Adipocyte (in vitro differentiated cells): Measurements from ENCODE around the gene C1orf198.

Experiments
- DNase-seq: peaks from one replicate; pipeline ENCODE4 v3.0.0-alpha.2; 2015; ENCODE audit warnings: low read depth
- H3K27me3 ChIP-seq: replicated peaks from 2 replicates; pipeline ENCODE4 v1.7.0; 2013; ENCODE audit warnings: mild to moderate bottlenecking, low read length, moderate library complexity; ENCODE audit not compliant: control insufficient read depth, insufficient read depth
- H3K36me3 ChIP-seq: 2 replicates; pipeline ENCODE4 v1.7.0; 2013; ENCODE audit warnings: low read length, mild to moderate bottlenecking, moderate library complexity; ENCODE audit not compliant: control insufficient read depth, insufficient read depth, severe bottlenecking
- H3K4me1 ChIP-seq: 2 replicates; pipeline ENCODE4 v1.7.0; 2013; ENCODE audit warnings: mild to moderate bottlenecking, low read length, moderate library complexity; ENCODE audit not compliant: control insufficient read depth, insufficient read depth
- H3K4me3 ChIP-seq: 2 replicates; pipeline ENCODE4 v1.7.0; 2013; ENCODE audit warnings: mild to moderate bottlenecking, low read length, moderate library complexity
- H3K9ac ChIP-seq: 2 replicates; pipeline ENCODE4 v1.7.0; 2013; ENCODE audit warnings: mild to moderate bottlenecking, low read length, moderate library complexity
- H3K9me3 ChIP-seq: 2 replicates; pipeline ENCODE4 v1.7.0; 2013; ENCODE audit warnings: mild to moderate bottlenecking, low read length, moderate library complexity; ENCODE audit not compliant: control insufficient read depth

The C1orf198 gene

DNA sequence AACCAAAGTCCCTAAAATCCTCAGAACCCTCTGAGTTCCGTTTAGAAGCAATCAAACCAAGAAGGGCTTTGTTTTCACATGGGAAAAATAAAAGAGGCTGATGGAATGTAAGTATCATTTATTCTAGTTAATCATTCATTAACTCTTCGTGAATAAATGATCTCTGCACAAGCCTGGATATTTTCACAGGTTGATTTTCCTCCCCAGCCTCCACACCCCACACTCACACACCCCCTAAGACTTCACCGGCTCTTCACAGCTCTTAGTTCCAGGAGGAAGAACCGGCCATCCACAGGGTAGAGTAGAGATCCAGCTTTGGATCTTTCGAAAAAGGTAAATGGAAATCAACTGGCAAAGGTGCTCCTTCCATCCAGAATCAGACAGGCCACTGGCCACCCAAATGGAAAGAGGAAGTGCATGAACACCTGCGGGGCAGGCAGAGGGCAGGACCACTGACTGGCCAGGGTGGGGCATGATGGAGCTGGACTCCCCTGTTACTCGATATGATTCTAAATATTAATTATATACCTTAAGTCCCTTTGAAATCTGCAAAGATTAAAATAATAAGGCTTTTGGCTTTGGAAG is 10.0 kb downstream of the C1orf198 start:
- H3K36me3 ChIP-seq = peaks cover 39% of the 10 kb centered on the region
- peak overlapping the region; percentile 59 for H3K9ac ChIP-seq
- peaks cover 73% of the 10 kb centered on the region for H3K4me1 ChIP-seq
- H3K9me3 ChIP-seq = no peaks in the 10 kb centered on the region
- no peak for DNase-seq
- no peak overlapping the region for H3K4me3 ChIP-seq
- no peaks in the 10 kb centered on the region for H3K27me3 ChIP-seq

DNA sequence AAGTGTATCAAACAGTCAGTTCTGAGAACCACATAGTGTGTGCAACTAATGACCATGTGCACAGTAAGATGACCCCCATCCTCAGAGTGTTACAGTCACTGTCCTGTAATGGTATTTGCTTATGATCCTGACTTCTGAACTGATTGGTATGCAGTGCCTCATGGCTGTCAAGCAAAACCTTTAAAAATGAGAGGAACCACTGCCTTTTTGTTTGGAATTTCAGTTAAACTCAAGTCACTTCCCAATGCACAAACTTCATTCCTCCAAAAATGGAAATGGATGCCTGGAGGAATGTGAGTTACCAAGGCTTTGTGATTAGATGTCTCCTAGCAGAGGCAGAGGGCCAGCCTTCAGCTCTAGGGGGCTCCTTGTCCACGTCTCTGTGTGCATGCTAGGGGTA is 10.5 kb downstream of the C1orf198 start:
- H3K36me3 ChIP-seq = peaks cover 44% of the 10 kb centered on the region
- peak overlapping the region; percentile 59 for H3K9ac ChIP-seq
- H3K27me3 ChIP-seq = no peaks in the 10 kb centered on the region
- H3K9me3 ChIP-seq = no peaks in the 10 kb centered on the region
- peak; percentile 44 for DNase-seq
- H3K4me3 ChIP-seq = no peak overlapping the region
- peaks cover 68% of the 10 kb centered on the region for H3K4me1 ChIP-seq

DNA sequence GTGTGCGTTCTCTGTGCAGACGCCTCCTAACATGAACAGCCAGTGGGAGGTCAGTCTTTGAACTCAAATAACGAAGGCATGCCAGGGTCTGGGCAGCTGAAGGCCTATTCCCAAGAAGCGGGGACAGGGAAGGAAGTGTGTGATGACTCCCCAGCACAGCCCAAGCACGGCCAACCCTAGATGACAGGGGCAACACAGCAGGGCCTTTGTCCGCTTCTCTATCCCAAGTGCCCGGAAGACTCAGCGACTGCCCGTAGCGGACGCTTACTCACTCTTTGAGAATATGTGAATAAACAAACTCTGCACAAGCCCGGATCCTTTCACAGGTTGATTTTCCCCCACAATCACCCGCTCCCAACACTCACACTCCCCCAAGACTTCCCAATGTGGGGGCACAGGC is 11.2 kb downstream of the C1orf198 start:
- H3K4me3 ChIP-seq = no peak overlapping the region
- peaks cover 61% of the 10 kb centered on the region for H3K4me1 ChIP-seq
- no peak for DNase-seq
- H3K36me3 ChIP-seq = peaks cover 50% of the 10 kb centered on the region
- H3K9me3 ChIP-seq = peaks cover 2% of the 10 kb centered on the region
- H3K27me3 ChIP-seq = no peaks in the 10 kb centered on the region
- peak overlapping the region; percentile 59 for H3K9ac ChIP-seq

DNA sequence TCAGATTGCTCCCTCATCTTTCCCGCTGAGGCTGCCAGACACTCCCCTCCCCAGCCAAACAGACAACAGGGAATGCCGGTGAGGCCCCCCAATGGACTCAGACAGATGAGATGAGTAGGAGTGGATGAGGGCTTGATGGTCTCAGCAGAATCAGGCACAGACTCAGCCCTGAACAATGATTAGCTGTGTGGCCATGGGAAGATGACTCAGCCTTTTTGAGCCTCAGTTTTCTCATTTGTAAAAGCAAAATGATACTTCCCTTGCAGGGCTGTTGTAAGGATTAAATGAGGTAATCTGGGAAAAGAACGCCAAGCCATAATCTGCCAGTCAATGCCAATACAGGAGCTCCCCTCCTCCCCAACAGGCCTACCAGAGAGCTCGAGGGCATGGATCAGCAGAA is 12.4 kb downstream of the C1orf198 start:
- no peak overlapping the region for H3K4me3 ChIP-seq
- no peak overlapping the region for H3K9ac ChIP-seq
- H3K9me3 ChIP-seq = peaks cover 4% of the 10 kb centered on the region
- H3K27me3 ChIP-seq = no peaks in the 10 kb centered on the region
- DNase-seq = no peak
- peaks cover 47% of the 10 kb centered on the region for H3K36me3 ChIP-seq
- H3K4me1 ChIP-seq = peaks cover 61% of the 10 kb centered on the region

DNA sequence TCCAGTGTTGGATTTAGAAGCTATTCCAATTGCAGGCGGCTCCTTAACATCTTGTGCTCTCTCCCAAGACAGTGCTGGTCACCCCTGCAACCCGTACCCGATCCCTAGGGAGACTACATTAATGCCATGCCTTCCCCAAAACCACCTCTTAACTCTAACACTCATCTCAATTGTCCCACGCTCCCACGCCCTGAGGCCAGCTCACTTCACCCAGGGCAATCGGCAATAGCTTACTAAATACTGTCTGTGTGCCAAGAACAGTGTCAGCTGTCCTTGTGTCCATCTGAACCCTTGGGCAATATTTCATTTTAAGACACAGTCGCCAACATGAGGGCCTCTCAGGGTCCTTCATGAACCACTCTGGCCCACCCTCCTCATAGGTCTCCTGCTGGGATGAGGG is 13.9 kb downstream of the C1orf198 start:
- Histone ChIP-seq H3K27me3 (no peaks in the 10 kb centered on the region), H3K4me3 (no peak overlapping the region), H3K9ac (no peak overlapping the region), H3K36me3 (peaks cover 47% of the 10 kb centered on the region), H3K4me1 (peaks cover 72% of the 10 kb centered on the region), H3K9me3 (peaks cover 4% of the 10 kb centered on the region)
- no peak for DNase-seq

DNA sequence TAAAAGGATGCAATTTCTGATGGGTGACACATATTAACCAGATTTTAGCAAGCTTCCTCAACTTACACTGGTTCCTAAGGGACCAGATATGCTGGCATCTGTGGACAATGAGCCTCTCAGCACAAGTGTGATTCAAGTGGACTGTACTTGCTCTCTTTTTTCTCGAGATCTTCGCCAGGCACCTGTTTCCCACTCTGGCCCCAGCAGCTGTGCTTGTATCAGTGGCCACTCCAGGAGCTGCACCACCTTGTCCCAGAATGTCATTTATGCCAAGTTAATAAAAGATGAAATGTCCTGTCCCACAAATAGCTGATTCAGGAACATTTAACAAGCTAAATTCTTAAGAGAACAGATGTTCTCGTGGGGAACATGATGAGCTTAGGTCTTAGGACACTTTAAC is 14.6 kb downstream of the C1orf198 start:
- peaks cover 72% of the 10 kb centered on the region for H3K4me1 ChIP-seq
- H3K9ac ChIP-seq = no peak overlapping the region
- no peak for DNase-seq
- peaks cover 4% of the 10 kb centered on the region for H3K9me3 ChIP-seq
- no peak overlapping the region for H3K4me3 ChIP-seq
- no peaks in the 10 kb centered on the region for H3K27me3 ChIP-seq
- H3K36me3 ChIP-seq = peaks cover 47% of the 10 kb centered on the region

DNA sequence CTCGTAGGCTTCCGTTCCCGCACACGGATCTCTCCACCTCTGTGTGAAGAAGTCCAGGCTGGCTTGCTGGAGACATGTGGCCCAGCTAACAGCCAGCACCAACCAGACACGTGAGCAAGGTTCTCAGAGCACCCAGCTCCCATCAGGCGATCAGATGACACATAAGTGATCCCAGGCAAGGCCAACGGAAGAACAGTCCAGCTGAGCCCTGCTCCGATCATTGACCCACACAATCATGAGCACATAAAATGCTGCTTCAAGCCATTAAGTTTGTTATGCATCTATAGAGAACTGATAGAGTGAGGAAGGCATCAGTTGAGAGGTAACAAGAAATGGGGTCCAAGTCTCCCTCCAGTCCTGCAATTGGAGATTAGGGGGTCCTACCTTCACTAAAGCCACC is 15.4 kb downstream of the C1orf198 start:
- H3K9me3 ChIP-seq = peaks cover 4% of the 10 kb centered on the region
- H3K9ac ChIP-seq = no peak overlapping the region
- peaks cover 47% of the 10 kb centered on the region for H3K36me3 ChIP-seq
- no peaks in the 10 kb centered on the region for H3K27me3 ChIP-seq
- no peak overlapping the region for H3K4me3 ChIP-seq
- H3K4me1 ChIP-seq = peaks cover 72% of the 10 kb centered on the region
- DNase-seq = no peak

DNA sequence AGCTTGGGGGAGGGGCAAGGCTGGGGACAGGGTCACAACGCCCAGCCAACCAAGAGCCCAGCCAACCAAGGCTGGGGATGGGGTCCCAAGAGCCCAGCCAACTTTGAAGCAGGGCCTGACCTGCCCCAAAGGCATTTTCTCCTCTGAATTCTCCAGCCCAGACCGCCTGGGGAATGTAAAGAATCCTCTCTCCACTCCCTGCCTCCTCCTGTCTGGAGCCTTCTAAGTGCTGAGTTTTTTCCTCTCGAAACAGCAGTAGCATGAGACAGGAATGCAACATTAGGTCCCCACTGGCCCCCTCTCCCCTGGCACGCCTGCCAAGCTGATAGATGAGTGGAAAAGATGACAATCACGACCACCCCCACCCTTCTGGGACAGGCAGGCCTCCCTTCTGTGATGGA is 17.0 kb downstream of the C1orf198 start:
- H3K9ac ChIP-seq = peak overlapping the region; percentile 40
- H3K4me1 ChIP-seq = peaks cover 61% of the 10 kb centered on the region
- no peaks in the 10 kb centered on the region for H3K27me3 ChIP-seq
- H3K36me3 ChIP-seq = peaks cover 43% of the 10 kb centered on the region
- H3K9me3 ChIP-seq = peaks cover 4% of the 10 kb centered on the region
- peak; percentile 90 for DNase-seq
- H3K4me3 ChIP-seq = no peak overlapping the region

DNA sequence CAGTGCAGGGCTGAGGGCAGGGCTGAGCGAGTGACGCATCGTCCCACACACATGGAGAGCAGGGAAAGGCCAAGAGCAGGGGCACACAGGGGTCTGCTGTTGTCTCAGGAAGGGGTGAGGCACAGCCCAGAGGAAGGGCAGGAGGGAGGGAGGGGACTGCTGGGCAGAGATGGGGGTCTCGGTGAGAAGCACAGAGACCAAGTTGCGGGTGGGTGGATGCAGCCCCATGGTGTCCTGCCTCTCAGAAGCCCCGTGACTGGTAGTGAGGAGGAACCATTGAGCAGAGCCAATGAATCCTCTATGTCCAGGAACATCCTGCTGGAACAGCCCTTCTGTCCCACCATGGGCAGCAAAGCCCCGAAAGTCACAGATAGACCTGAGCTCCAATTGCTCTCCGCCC is 17.8 kb downstream of the C1orf198 start:
- no peak for DNase-seq
- peak overlapping the region; percentile 30 for H3K4me3 ChIP-seq
- peaks cover 4% of the 10 kb centered on the region for H3K9me3 ChIP-seq
- peaks cover 53% of the 10 kb centered on the region for H3K4me1 ChIP-seq
- no peaks in the 10 kb centered on the region for H3K27me3 ChIP-seq
- H3K36me3 ChIP-seq = peaks cover 43% of the 10 kb centered on the region
- H3K9ac ChIP-seq = peak overlapping the region; percentile 67

DNA sequence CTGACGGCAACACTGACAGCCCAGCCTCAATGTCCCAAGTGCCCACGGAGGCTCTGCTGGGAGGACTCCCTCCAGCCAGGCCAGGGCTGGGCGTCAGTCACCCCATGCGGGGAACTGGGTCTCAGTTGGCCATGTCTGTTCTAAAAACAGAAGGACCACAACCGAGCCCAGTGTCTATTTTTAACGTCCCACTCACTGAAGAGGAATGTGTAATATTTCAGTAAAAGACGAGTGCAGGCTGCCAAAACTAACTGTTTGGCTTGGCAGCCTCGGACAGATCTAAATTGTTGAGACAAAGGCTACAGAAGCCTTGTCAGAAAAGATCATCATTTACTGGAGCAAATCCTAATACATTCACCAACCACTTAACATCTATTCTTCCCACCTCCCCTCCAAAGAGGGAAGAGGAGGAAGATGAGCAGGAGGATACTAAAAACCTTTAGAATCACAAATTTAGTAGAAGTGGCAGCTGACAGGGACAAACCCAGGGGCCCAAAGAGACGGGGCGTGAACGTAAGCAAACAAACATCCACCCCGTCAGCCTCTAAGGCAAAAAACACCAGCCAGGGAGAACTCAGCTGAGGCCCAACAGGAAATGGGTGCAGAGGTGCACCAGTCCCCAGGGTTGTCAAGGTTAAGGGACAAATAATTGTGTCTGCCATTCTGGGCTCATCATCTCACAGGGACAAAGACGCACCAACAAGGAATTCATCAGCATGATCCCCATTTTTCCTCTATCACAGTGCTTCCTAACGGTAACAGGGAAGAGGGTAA is 18.7 kb downstream of the C1orf198 start:
- H3K36me3 ChIP-seq = peaks cover 35% of the 10 kb centered on the region
- peaks cover 4% of the 10 kb centered on the region for H3K9me3 ChIP-seq
- peak overlapping the region; percentile 66 for H3K4me3 ChIP-seq
- H3K4me1 ChIP-seq = peaks cover 52% of the 10 kb centered on the region
- DNase-seq = peak; percentile 98
- peak overlapping the region; percentile 83 for H3K9ac ChIP-seq
- no peaks in the 10 kb centered on the region for H3K27me3 ChIP-seq

DNA sequence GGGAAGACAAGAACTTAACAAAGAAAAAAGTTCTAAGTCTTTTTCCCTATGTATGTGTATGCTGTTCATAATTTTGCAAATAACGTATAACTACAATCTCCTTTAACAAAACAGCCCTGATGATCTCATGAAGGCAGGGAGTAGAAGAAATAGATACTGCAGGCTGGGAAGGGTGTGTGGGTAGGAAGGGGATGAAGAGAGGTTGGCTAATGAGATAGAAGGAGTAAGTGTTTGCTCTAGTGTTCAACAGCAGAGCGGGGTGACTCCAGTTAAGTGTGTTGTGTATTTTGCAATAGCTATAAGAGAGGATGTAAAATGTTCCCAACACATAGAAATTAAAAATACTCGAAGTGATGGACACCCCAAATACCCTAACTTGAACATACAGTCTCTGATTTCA is 20.1 kb downstream of the C1orf198 start:
- no peak for DNase-seq
- Histone ChIP-seq H3K36me3 (peaks cover 35% of the 10 kb centered on the region), H3K4me1 (peaks cover 42% of the 10 kb centered on the region), H3K9ac (peak overlapping the region; percentile 83), H3K9me3 (peaks cover 4% of the 10 kb centered on the region), H3K4me3 (no peak overlapping the region), H3K27me3 (no peaks in the 10 kb centered on the region)
